ENCODE data around the gene LARP1B.

DNA sequence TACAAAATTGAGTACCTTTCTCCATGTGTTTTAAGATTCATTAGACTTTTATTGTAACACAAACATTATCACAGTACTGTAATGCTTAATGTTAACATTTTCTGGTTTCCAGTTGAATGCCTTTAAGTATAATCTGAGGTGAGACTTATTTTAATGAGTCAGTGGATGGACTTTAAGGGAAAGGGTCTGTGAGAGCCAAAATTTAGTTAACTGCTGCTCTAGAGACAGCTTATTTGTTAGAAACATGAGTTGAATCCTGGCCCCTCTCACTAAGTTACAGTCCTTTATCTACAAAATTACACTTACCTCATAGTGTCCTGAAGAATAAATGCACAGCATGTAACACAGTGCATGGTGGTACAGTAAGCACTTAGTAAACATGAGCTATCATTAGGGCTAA lies 160.5 kb downstream of the LARP1B start:
- TF ChIP-seq, protein P1, sequence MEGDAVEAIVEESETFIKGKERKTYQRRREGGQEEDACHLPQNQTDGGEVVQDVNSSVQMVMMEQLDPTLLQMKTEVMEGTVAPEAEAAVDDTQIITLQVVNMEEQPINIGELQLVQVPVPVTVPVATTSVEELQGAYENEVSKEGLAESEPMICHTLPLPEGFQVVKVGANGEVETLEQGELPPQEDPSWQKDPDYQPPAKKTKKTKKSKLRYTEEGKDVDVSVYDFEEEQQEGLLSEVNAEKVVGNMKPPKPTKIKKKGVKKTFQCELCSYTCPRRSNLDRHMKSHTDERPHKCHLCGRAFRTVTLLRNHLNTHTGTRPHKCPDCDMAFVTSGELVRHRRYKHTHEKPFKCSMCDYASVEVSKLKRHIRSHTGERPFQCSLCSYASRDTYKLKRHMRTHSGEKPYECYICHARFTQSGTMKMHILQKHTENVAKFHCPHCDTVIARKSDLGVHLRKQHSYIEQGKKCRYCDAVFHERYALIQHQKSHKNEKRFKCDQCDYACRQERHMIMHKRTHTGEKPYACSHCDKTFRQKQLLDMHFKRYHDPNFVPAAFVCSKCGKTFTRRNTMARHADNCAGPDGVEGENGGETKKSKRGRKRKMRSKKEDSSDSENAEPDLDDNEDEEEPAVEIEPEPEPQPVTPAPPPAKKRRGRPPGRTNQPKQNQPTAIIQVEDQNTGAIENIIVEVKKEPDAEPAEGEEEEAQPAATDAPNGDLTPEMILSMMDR (conservative IDR thresholded peaks at IDR 0.05; ENCODE audit: low read depth, low read length): no peak
- no peak for TF ChIP-seq EZH2 (IDR thresholded peaks at IDR 0.05; ENCODE audit: low read length, unreplicated experiment)
